GM19099 (cell line): ENCODE results near the gene SEL1L3.

Experiments used
- POLR2A ChIP-seq: IDR thresholded peaks from 3 replicates; pipeline ENCODE4 v1.6.1; 2011; ENCODE audit warnings: low read depth; ENCODE audit not compliant: insufficient read length; ENCODE audit errors: extremely low read depth

The SEL1L3 gene

GRCh38 chr4:25842229-25842845, 20.5 kb downstream of the SEL1L3 start:
- TF ChIP-seq POLR2A, result no peak

GRCh38 chr4:25839687-25840086, 23.1 kb downstream of the SEL1L3 start:
- TF ChIP-seq POLR2A, result no peak

GRCh38 chr4:25839233-25839632, 23.6 kb downstream of the SEL1L3 start:
- no peak for TF ChIP-seq POLR2A

- no peak for TF ChIP-seq POLR2A
Measured at GRCh38 chr4:25838526-25838925, 24.3 kb downstream of the SEL1L3 start.

- no peak for TF ChIP-seq POLR2A
Measured at GRCh38 chr4:25837107-25837506, 25.7 kb downstream of the SEL1L3 start.

- no peak for TF ChIP-seq POLR2A
Measured at GRCh38 chr4:25835384-25835783, 27.4 kb downstream of the SEL1L3 start.

GRCh38 chr4:25834411-25835107, 28.2 kb downstream of the SEL1L3 start:
- TF ChIP-seq POLR2A, result no peak

- no peak for TF ChIP-seq POLR2A
Measured at GRCh38 chr4:25830548-25830947, 32.2 kb downstream of the SEL1L3 start.

DNA sequence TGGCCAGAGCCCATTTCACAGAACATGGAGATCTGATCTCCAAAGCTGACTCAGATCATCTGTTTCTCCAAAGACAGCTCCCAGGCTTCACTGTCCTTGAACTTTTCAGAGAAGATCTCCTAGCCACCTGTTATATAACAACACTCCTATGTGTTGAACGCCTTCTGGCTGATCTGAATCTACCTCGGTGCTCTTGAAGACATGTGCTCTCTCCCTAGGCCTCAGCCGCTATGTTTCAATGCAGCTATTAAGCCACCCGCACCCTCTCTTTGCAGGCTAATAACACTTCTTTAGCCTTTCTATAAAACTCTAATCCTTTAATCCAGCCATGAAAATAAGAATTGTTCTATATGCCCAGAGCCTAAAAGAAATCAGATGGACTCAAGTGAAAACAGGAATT, 34.9 kb downstream of the SEL1L3 start:
- TF ChIP-seq POLR2A, result no peak

DNA sequence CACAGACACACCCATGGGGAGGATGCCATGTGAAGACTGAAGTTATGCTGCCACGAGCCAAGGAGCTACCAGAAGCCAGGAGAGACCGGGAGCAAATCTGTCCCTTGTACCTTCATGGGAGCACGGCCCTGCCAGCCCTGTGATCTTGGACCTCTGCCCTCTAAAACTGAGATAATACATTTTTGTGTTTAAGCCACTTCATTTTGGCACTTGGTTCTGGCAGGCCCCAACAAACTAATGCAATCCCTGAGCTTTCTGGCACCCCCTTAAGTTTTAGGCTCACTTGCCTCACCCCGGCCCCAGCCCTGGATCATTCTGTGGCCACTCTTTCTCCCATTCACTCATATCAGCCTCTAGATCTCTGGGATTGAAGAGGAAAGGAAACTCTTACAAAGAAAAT, 35.4 kb downstream of the SEL1L3 start:
- TF ChIP-seq POLR2A, result no peak

GRCh38 chr4:25826074-25826752, 36.6 kb downstream of the SEL1L3 start:
- no peak for TF ChIP-seq POLR2A

GRCh38 chr4:25823632-25824031, 39.2 kb downstream of the SEL1L3 start:
- no peak for TF ChIP-seq POLR2A

DNA sequence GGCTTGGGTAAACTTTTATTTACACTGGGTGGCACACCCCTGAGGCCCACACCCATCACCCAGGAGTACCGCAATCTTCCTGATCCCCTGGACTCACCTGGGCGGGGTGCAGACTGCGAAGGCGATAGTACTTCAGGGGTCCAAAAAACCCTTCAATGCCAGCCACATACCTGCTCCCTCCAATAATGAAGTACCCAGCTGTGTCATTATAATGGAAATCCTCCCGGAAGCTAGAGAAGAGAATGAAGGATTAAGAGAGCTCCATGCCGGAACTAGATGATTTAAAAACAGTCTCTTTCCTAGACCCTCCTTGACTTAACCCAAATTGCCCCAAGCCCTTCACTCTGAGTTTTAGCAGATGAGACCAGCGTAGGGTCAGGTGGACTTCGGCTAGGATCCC, 40.9 kb downstream of the SEL1L3 start:
- no peak for TF ChIP-seq POLR2A

DNA sequence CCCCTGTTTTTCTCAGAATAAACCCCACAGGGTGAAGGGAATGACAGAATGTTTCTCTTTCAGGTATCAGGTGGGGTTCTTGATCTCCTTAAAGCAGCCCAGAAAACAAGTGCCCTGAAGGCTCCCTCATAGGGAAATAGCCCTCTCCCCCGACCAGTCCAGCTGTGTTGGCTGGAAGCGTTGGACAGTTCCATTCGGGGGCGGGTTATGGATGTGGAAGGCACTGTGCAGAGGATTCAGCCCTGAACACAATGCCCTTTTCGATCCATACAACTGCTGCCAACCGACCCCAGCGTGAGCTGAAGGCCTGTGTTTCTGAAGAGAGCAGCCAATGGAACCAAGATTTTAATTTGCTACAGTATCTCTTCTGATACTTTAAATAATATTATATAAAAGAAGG, 41.5 kb downstream of the SEL1L3 start:
- TF ChIP-seq POLR2A, result no peak

DNA sequence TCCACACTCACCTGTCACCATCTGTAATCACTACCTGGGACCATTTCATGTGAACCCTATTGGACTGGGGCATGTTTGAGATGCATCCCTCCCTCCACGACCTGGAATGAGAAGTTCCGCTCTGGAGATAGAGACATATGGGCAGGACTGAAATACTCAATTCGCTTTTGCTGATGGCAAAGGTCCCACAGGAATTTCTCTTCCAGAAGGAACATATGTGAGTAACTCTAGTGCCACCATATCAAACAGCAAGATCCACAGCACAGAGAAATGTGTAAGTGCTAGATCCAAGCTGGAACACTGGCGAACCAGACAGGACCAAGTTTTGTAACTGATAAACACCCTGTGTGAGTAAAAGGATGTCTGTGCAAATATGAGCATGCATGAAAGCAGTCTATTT, 43.9 kb downstream of the SEL1L3 start:
- no peak for TF ChIP-seq POLR2A

DNA sequence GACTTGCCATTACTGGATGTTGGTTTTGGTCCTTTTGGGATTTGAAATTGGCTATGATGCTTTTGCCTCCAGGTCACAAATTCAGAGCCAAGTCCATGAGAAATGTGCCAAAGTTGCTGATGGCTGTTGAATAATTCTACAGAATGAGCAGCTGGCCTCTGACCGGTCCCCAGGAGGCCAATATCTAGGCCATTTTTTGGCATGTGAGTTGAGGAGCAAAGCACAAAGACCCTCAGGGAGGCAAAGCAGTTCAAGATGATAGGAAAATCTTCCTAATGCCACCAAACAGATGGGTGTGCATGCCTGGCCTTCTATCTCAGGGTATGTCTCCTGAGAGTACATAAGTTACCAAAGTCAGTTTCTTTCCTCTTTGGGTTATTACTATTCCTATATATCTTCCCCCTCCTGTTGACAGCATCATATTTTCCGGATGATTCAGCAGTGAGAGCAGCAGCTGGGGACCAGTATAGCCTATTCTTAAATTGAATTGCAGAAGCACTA, 44.4 kb downstream of the SEL1L3 start:
- no peak for TF ChIP-seq POLR2A
